GM23248 (cell line): ENCODE data around the gene CUTC.

Source experiments
- EZH2 ChIP-seq: fragments of 200-600 bp; sonication (generic); IDR thresholded peaks from 2 replicates; pipeline ENCODE4 v1.6.1; 2018; ENCODE audit warnings: antibody characterized with exemption, mild to moderate bottlenecking; ENCODE audit not compliant: insufficient read depth, poor library complexity, severe bottlenecking
- EZH2phosphoT487 ChIP-seq: fragments of 200-600 bp; sonication (generic); IDR thresholded peaks from 2 replicates; pipeline ENCODE4 v1.6.1; 2018; ENCODE audit warnings: antibody characterized with exemption, moderate library complexity, mild to moderate bottlenecking, low read depth; ENCODE audit not compliant: insufficient read depth

- no peak for TF ChIP-seq EZH2
- TF ChIP-seq EZH2phosphoT487, result no peak
Measured at GRCh38 chr10:99742254-99742653, 10.2 kb downstream of the CUTC start.
